Posterior vena cava (tissue), 2 donors: Measurements from ENCODE around the gene CNOT4. TPM values are rescaled to one million over a fixed set of nuclear protein-coding genes. Genes with fewer than 3 reads are reported as not detected.
"Not testable (repeated sequence)": the region's sequence is repeated elsewhere in the genome, so short reads cannot be mapped to it uniquely, and the experiment has no call there.

Source experiments
- DNase-seq: peaks from one replicate; pipeline ENCODE4 v3.0.0-alpha.2; 2020; ENCODE audit warnings: low spot score
- intact Hi-C, 2 donors: fragments of 100-400 bp; cut with DNase I; formaldehyde crosslinking; loops; one replicate each; pipeline versions ENCODE4 v1.14.1 to v1.14.2; 2022 to 2023
- total RNA-seq, 2 donors: library from RNA; stranded (reverse); fragmentation: NEBNext Ultra II Directional; extraction: Animal tissue kit (Norgen Biotek cat#: 25700); gene quantifications; one replicate each; pipeline ENCODE4 v1.2.1, GENCODE V29; 2021
- donor health status: DM: yes; HTN: yes; CAD: no.
- donor health status: DM: yes; HTN: yes; CAD: no.

Gene CNOT4
- total RNA-seq, 2 donors from 2014 or later: 27.7 to 28.2 TPM

DNA sequence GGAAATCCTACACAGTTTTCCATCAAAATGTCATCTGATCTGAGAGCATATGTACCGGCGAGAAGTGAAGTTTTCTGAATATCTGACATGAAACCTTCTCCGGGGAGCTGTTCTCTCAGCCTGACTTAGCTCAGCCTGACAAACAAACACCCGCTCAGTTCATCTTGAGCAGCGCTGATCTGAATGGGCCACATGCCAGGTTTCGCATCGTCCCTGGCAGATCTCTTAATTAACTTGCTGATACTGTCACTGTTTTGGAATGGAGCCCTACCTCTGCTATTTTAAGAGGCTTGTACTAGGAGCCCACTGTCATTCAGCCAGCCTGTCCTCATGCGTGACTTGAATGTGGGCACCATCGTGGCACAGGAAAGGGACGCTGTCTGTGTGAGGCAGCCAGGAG lies 167.0 kb downstream of the CNOT4 start:
- no peak for DNase-seq
- intact Hi-C loops: no loop called here

DNA sequence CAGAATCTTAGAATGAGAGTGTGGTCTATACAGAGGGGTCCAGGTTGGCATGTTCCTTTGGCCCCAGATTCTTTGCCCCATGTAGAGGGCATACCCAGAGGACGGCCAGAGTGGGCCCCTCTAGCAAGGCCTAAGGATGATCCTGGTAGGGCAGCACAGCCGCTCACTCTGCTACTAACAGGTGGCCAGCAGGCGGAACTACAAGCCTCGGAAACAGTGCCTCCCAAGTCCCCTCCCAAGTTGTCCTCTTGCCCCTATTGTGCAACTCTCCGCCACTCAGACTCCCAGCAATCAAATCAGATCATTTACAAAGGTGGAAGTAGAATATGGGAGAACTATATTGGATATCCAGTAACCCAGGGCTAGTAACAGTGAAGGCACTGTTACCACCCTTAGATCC lies 168.9 kb downstream of the CNOT4 start:
- intact Hi-C loops: no loop called here
- DNase-seq: no peak

DNA sequence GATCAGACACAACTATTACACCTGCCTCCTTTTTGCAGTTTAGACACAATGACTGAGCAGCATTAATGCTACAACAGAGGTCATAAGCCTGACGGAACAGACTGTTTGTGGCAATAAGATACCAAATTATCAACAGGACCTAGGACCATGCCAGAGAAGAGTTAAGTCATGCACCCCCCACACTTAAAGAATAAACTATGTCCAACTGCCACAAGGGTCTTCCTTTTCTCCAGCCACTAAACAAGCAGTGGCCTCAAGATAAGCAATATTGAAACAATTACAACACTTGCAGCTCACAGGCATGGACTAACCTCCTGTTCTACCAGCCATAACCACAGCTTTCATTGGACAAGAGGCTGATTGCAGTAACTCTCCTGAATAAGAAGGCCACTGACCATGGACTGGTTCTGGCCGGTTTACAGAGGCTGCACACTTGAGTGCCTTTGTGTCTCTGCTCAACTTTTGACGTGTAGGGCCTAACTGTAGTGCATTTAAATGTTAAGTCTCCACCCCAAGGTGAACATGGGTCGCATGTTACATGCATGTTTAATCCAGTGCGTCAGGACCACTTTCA lies 171.8 kb downstream of the CNOT4 start:
- intact Hi-C loops: no loop called here
- DNase-seq: no peak

DNA sequence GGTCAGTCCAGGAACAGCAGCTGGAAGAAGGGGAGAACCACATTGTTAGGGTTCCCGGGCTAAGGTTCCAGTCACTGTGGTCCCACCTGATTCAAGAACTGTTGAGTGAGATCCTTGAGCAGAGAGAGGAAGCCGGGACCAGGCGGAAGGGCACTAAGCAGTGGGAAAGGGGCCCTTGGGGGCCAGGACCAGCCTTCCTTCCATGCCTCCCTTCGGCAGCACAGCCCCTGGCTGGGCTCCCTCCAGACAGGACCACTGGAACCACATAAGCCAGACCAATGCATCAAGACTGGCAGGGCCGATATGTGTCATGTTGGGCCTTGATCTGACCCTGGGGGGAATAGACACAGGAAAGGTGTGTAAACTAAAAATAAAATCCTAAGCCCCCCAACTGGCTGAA lies 172.4 kb downstream of the CNOT4 start:
- intact Hi-C loops: no loop called here

DNA sequence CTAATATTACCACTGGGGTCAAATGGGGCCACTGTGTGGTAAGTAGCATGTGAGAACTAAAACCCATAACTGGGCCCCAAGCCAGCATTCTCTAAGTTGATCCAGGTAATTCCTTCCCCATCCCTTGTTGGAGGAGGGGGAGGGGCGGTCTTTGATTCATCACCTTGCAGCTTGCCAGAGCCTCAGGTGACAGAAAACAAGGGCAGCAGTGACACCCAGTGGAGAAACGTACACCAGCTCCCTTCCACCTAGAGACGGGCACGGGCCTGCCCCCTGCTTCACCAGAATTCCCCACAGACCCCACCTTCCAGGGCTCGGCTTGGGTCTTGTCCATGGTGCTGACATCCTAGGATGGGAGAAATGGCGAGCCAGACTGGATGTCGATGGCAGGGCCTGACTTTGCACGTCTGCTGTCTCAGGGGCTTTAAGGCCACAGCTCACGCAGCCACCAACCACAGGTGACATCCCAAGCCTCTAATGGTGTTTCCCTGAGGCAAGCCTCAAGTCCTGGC lies 174.2 kb downstream of the CNOT4 start:
- no peak for DNase-seq
- intact Hi-C loops: no loop called here

More for the DNA sequence above, 172.4 kb downstream of the CNOT4 start:
- no peak for DNase-seq

DNA sequence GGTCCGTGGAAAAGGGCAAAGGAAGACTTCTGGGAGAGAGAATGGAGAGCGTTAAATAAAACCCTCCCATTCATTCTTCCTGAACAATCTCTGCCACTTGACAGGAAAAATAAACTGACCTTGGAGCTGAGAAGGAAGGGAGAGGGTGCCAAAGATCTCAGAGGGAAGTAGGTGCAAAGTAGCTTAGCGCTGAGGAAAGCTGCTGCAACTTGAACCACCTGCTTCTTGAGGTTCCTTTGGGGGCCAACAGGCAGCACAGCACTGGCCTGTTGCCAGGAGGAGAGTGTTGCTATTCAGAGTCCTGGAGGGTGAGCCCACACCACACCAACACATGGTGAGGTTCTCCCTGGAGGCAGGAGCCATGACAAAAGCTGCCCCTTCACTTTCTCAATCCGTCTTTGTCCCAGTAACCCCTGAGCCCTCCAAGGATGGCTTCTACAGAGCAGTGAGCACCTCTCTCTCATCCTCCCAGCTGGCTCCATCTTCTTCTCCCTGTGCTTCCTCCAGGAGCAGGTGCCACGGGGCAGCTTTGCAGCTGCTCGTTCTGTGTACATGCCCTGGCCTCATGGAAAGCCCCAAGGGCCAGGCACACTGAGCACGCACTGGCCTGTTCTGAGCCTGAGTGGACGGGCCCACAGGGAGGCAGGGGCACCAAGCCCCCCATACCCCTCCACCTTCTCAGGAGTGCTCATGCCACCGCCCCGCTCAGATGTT lies 174.9 kb downstream of the CNOT4 start:
- no peak for DNase-seq
- intact Hi-C loops: no loop called here

DNA sequence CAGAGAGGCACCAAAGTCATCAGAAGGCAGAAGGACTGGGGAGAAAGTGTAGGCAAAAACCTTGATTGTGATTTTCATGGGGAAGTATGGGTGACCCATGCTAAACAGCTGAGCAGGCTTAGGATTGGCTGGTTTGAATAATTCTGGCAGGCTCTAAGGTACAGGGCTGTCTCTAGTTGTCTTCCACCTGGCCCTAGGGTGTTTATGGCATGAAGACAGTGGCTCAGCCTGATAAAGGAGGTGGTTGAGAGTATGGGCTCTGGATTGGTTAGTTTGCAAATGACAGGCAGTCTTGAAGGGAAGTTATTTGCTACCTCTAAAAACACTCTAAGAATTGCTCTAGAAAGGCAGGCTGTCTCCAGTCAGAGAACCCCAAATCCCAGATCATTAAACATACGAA lies 176.0 kb downstream of the CNOT4 start:
- intact Hi-C loops: no loop called here
- DNase-seq: no peak

DNA sequence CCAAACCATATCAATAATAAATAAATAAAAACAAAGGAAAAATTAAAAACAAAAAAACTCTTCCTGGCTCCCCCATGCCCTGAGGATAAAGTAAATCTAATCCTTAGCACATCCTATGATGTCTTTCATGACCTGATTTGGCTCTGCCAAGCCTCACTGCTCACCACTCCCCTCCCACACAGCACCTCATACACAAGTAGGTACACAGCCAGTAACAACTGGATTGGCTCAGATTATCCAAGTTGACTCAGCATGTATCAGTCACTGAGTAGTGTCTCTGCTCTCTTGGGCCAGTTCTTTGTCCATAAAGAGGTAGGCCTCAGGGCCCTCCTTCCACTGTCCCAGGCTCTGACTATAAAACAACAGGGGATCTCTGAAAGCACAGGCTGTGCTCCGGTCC lies 176.7 kb downstream of the CNOT4 start:
- intact Hi-C loops: no loop called here
- DNase-seq: no peak

DNA sequence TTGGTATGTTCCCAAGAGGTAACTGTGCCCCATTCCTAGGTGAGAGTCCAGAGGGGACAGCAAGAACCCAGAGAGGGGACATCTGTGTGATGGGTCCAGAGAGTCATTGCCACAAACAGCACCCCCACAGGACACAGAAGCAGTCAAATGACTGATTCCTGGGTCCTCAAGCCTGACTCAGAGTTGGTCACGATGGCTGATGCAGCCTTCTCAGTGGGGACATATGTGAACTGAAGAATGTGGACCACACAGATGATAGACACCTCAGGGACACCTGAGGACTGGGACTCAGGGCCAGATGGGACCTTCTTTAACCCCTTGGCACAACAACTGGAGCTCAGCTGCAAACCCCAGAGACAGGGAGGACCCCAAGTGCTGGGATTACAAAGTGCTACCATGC lies 179.8 kb downstream of the CNOT4 start:
- DNase-seq: peak; percentile 19
- intact Hi-C loops: no loop called here

DNA sequence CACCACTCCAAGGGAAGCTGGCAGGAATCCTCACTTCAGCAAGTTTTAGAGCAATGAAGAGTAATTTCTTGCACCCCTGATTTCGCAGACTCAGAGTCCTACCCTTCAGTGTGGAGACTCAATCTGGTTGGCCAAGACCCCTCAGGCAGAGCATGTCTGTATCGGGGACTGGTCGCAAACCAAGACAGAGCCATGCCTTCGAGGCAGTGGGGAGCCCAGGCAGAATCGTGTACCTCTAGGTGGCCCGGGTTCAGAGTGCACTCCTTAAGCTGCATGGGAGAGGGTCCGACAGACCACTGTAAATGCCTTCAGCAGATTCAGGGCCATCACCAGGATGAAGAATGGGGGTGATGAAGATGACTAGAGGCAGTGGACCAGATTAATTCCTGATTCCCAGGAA lies 181.4 kb downstream of the CNOT4 start:
- no peak for DNase-seq
- intact Hi-C loops: no loop called here

DNA sequence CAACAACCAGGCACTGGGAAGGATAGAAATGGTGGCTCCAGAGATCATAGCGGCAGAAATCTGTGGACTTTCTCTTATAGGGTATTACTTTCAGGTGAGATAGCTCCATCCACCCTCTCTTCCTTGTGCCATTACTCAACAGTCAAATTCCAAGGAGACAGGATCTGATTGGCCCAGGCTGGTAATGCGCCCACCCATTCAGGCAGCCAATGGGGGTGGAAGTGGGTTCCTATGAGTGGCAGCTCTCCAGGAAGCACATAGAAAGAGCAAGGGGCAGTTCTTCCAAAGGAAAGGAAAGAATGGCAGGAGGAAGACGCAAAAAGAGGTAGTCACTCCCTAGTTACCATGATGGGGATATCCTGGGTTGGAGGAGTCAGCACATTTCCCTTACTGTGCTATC lies 181.8 kb downstream of the CNOT4 start:
- intact Hi-C loops: no loop called here
- no peak for DNase-seq

DNA sequence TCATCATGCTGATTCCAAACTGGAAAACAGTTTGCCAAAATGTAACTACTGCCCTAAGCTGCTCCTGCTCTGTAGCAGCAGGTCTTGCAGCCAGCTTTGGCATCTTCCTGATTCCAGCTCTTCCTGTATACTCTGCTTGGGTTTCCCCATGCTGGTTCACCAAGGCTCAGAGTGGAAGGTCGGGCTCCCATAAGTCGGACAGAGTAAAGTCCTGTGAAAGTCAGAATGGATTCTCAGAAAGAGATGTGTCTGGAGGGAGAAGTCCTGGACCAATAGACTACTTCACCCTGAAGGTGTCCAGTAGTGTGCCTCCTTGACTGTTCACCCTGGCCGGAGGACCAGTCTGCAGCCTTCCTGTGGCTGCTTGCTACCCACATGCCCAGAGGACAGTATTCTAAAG lies 182.4 kb downstream of the CNOT4 start:
- DNase-seq: no peak
- intact Hi-C loops: no loop called here

DNA sequence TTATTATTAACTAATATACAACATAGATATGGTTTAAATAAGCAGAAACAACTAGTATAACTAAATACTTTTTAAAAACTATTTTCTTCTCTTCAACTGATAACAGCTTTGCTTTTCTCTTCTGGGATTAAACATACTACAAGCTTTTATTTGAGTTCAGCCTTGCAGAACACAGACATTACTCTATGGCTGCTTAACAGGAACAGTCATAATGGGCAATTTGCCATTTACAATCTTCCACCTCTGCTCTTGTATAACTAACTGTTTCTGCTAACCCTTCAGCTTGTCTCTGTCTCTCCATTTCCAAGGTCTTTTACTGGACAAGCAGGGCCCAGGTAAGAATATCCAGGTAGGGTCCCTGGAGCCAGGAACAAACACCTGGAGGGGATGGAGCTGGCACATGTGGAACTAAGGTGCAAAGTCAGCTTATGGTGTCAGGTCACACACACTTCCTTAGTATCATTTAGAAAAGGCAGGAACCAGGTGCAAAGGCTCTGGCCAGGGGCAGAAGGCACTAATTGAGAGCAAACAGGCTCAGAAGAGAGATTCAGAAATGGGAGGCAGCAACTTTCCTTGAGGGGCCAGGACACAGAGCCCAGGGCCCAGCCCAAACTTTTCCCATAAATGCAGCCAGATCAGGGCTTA lies 183.1 kb downstream of the CNOT4 start:
- intact Hi-C loops: no loop called here
- DNase-seq: no peak

DNA sequence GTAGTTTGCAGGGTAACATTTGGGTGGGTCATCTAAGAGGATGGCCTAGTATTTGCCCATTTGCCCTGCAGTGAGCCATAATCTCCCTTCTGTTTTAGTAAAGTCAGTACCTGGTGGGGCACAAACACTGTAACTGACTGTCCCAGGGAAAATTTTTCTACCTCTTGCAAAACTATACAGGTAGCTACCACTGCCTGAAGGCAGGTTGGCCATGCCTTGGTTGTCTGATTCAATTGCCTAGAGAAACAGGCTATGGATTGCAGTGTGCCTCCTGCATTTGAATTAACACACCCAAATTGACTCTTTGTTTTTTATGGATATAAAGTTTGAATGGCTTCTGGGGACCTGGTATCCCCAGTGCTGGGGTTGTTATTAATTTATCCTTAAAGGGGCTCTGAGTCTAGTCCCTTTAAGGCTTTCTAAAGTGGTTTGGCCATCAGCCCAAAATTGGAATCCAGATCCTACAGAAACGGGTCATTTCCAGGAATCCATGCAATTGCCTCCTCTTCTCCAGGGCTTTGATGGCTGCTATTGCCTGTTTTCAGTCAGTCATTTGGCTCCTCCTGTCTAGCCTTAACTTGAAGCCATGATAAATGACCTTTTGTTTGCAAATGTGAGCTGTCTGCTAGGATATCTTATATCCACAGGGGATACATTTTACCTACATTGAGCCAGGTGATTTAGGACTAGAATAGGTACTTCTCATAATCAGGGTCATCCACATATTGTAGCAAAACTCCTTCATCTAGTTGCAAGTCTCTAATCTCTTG lies 187.1 kb downstream of the CNOT4 start:
- DNase-seq: no peak
- intact Hi-C loops: no loop called here

DNA sequence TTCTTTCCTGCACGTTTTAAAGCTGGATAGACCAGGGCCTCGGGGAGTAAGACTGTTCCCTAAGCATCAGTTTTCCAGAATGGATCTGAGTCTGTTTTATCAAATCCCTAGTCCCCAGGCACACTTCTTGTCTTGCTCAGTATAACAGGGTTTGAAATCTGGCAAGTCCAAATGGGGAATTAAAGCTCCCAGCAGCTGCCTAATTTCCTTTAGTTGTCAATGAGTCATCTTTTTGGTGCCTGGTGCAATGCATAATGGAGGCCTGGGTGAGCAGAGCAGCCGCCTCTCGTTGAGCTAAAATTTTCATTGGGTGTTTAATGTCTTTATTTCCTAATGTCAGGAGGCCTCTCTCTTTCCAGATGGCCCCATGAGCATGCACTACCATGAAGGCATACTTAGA lies 188.3 kb downstream of the CNOT4 start:
- intact Hi-C loops: no loop called here

DNA sequence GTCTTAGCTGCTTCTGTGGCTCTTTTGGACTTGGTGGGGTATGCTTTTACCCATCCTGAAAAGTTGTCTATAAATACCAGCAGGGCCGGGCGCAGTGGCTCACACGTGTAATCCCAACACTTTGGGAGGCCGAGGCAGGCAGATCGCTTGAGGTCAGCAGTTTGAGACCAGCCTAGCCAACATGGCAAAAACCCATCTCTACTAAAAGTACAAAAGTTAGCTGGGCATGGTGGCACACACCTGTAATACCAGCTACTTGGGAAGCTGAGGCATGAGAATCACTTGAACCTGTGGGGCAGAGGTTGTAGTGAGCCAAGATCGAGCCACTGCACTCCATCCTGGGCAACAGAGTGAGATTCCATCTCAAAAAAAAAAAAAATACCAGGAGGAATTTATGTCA lies 188.9 kb downstream of the CNOT4 start:
- peak; percentile 54 for DNase-seq
- intact Hi-C loops: not testable (repeated sequence)

More for the DNA sequence above, 188.3 kb downstream of the CNOT4 start:
- no peak for DNase-seq

DNA sequence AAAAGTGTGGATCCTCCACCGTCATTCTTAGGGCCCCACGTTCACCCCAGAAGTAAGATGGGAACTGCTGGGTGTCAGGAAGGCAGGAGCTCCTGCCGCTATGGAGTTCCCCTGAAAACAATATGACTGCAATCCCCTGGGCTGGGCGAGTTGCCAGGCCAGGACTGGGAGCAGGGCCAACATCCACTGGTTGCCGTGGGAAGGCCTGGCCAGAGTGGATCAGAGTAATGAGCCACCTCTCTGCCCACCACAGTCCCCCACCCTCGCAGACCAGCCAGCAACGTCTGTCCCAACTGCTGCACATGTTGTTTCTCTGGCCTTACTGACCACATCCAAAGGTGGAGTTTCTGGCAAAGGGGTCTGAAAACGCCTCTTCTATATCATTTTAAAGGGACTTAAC lies 189.6 kb downstream of the CNOT4 start:
- DNase-seq: peak; percentile 94
- intact Hi-C loops: no loop called here

DNA sequence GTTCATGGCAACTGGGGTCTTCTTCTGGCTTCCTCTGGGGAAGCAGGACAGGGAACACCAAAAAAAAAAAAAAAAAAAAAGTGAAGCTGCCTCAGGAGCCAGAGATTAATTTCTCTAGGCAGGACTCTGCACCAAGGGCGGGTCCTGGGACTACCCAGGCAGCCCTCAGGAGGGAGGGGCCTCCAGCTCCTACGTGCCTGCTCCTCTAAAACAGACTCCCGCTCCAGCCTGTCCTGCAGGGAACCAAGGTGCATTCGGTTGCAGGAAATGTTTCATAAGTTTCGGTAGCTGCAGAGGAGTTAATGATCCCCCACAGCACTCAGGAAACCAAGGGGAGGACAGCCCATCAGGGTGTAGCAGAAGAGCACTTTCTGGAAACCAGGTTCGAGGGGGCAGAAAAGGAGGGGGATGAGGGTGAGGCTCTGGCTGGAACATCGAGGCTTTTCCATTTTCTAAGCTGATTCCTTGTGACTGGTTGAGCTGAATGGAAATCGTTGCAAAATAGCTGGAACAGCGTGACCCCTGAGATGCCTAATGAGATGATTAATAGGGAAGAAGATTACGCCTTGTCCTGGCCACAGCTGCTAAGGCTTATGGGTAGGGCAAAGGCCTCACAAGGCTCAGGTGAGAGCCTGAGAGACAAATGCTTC lies 192.1 kb downstream of the CNOT4 start:
- intact Hi-C loops: no loop called here
- peak; percentile 85 for DNase-seq

DNA sequence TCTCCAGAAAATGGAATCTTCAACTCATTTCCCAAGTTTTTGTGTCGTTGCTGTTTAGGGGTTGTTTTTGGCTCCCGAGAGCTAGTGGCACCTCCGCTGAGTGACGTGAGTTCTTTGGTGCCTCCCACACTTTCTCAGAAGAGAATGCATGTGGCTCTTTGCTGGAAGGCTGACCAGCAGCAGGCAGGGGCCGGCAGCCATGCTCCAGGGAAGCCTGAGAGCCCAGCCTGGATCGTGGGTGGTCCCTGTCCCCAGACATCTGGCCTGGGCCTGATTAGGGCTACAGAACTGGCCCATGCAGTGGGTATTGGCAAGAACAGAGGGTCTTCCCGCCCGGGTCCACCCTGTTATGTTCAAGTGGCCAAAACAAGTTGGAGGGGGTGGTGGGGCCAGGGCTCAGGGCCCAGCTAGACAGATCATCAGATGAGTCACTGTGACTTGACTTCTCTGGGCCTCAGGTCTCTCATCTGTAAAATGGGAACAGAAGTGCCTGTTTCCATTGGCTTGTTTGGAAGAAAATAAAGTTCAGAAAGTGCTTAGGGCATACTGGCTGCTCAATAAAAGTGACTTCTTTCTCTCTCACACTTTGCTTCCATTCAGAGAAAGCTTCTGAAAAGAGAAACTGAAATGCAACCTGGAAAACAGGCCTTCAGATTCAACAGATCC lies 193.1 kb downstream of the CNOT4 start:
- intact Hi-C loops: no loop called here
- DNase-seq: peak; percentile 93
